ENCODE measurements around the gene LFNG.
"Not testable (repeated sequence)": the region's sequence is repeated elsewhere in the genome, so short reads cannot be mapped to it uniquely, and the experiment has no call there.

The LFNG gene

DNA sequence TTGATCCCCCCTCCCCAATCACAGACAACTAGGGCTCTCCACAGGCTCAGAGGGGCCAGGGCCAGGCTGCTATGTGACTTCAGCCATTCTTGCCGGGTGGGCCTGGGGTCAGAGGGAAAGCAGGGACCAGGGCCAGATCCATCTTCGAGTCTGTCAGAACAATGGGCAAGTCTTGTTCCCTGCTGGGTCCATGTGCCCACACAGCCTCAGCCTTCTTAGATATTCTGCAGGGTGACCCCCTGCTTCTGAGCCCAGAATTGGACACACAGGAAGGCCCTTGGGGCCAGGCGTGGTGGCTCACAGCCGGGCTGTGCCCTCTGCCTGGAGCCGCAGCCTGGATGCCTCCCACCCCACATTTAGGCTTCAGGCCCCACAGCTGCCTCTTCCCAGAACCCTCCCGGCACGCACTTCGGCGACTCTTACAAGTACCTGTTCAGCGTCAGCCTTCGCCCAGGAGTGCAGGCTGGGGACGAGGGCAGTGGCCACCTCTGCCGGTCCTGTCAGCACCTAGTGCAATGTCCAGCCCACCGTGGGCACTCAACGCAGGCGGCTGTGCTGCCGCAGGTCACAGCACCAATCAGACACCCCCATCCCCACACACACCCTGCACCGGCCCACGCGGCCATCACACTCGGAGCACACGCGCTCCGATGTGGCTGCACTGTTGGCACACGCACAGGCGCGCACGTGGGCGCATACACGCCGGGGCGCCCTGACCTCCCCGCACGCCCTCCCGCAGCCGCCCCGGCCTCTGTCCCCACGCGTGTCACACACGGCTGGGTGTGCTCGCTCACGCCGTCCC is 11.6 kb downstream of the LFNG start:
- not testable (repeated sequence) for DNase-seq

DNA sequence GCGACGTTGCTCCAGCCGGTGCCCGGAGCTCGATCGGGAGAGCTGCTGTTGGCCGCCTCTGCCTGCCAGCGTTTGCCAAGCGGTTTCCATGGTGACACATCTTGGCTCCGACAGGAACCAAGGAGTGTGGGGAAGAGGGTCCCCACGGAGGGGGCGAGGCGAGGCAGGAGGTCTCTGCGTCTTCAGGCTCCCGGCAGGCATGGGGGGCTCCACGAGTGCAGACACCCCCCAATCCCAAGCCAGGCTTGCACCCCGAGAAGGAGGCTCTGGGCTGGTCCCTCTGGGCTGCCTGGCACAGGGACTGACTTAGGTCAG is 12.2 kb downstream of the LFNG start:
- not testable (repeated sequence) for DNase-seq

GRCh38 chr7:2532199-2532772 is 12.7 kb downstream of the LFNG start:
- DNase-seq = not testable (repeated sequence)

- DNase-seq = not testable (repeated sequence)
Measured at GRCh38 chr7:2532816-2533215, 13.2 kb downstream of the LFNG start.

- not testable (repeated sequence) for DNase-seq
Measured at GRCh38 chr7:2533566-2533965, 14.0 kb downstream of the LFNG start.

DNA sequence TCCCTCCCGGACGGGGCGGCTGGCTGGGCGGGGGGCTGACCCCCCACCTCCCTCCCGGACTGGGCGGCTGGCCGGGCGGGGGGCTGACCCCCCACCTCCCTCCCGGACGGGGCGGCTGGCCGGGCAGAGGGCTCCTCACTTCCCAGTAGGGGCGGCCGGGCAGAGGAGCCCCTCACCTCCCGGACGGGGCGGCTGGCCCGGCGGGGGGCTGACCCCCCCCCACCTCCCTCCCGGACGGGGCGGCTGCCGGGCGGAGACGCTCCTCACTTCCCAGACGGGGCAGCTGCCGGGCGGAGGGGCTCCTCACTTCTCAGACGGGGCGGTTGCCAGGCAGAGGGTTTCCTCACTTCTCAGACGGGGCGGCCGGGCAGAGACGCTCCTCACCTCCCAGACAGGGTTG is 14.6 kb downstream of the LFNG start:
- not testable (repeated sequence) for DNase-seq

DNA sequence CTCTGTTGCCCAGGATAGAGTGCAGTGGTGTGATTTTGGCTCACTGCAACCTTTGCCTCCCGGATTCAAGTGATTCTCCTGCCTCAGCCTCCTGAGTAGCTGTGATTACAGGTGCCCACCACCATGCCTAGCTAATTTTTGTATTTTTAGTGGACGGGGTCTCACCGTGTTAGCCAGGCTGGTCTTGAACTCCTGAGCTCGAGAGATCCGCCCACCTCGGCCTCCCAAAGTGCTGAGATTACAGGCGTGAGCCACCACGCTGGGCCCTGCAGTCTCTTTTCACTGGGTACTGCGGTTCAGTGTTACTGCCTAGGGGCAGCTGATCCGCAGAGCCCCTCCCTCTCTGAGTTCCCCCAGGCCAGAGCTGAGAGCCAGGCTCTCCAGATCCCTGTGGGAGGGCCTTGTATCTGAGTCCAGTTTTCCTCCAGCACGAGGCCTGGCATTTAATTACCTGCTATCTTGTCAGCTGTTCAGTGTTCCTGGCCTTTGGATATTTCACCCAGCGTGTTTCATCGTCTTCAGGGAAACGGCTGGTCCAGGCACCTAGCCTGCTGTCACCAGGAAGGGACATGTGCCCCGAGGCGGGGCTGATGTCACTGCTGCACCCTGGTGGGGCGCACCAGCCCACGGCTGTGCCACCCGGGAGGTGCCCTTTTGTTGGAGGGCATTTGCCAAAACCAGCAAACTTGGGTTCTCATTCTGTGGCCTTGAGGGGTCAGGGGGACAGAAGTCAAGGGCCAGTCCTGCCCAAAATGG is 16.5 kb downstream of the LFNG start:
- not testable (repeated sequence) for DNase-seq

GRCh38 chr7:2537981-2538851 is 18.6 kb downstream of the LFNG start:
- no peak for DNase-seq

- no peak for DNase-seq
Measured at GRCh38 chr7:2539031-2539911, 19.7 kb downstream of the LFNG start.

DNA sequence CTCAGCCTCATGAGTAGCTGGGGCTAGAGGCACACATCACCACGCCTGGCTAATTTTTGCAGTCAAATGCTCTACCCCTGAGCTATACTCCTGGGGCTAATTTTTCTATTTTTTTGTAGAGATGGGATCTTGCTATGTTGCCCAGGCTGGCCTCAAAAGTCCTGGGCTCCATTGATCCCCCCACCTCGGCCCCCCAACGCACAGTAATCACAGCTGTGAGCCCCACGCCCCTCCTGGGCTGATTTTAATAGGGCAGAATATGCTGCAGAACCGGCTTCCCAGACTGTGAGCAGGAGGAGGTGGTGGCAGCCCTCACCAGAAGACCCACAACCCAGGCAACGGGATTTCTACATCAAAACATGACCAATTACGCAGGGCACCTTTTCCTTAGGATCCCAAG is 20.6 kb downstream of the LFNG start:
- no peak for DNase-seq

DNA sequence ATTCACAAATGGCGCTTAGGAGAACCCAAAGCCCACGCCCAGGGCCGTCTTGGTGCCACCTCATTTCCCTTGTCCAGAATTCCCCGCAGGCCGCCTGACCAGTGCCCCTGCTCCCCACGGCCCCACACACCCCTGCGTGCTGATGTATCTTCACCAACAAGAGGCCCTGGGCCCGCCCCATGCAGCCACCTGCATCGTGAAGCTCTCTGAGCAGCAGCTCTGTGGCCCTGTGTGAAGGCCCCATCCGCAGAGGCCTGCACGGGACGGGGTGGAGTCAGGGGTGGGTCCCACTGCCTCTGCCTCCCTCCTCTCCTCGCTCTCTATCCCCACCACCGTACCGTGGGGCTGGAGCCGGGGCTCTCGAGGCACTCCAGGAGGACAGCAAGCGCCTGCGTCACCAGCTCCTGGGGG is 21.1 kb downstream of the LFNG start:
- no peak for DNase-seq

- DNase-seq = no peak
Measured at GRCh38 chr7:2541291-2542010, 21.9 kb downstream of the LFNG start.

GRCh38 chr7:2542011-2542915 is 22.7 kb downstream of the LFNG start:
- no peak for DNase-seq

- no peak for DNase-seq
Measured at GRCh38 chr7:2542916-2543871, 23.6 kb downstream of the LFNG start.

- DNase-seq = no peak
Measured at GRCh38 chr7:2544541-2545188, 25.1 kb downstream of the LFNG start.

- no peak for DNase-seq
Measured at GRCh38 chr7:2545746-2546425, 26.3 kb downstream of the LFNG start.

DNA sequence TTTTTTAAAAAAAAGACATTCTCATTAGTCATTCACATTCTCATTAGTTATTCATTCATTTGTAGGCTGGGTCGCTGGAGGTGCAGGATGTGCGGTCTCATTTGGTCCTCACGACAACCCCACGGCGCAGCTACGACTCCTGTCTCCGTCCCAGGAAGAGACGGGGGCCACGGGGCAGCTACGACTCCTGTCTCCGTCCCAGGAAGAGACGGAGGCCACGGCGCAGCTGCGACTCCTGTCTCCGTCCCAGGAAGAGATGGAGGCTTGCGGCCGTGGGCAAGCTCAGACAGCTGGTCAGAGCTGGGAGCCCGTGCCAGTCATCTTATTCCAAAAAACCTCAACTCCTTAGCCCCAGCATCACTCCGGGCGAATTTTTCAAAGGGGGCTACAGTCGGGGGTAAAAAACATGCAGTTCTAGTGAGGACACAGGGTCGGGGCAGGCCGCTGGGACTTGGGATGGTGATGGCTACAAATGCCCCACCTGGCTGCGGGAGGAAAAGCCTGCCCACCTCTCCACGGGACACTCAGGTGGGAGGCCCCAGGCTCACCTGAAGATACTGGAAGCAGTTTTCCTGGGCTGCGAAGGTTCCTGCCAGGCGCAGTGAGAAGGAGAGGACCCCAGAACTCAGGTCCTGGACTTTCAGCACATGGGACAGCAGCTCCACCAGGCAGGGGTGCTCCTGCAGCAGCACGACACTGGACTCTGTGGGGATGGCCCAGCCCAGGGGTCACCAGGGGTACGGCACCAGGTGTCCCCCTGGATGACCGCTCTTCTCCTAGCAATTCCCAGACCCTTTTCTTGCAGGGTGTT is 27.4 kb downstream of the LFNG start:
- no peak for DNase-seq
